ENCODE results near the gene TEX9.
A peak's percentile ranks its signal among the peaks of the same experiment; 100 is the strongest.

Gene TEX9

GRCh38 chr15:56425276-56425675, 60.0 kb downstream of the TEX9 start:
- H3K4me2 ChIP-seq (ENCODE audit: low read length), result no peak overlapping the region
- no peak overlapping the region for H3K27ac ChIP-seq (ENCODE audit: low read length)
- peaks cover 47% of the 10 kb centered on the region for H3K36me3 ChIP-seq (replicated peaks; ENCODE audit: low read depth, low read length)
- H4K20me1 ChIP-seq (ENCODE audit: insufficient read depth, low read length), result no peaks in the 10 kb centered on the region
- TF ChIP-seq EZH2phosphoT487 (IDR thresholded peaks at IDR 0.05; ENCODE audit: low read depth) (no peak), CTCF (IDR thresholded peaks at IDR 0.05; ENCODE audit: low read depth, low read length) (no peak)
- H3K4me3 ChIP-seq (ENCODE audit: low read length), result no peak overlapping the region
- H3K27me3 ChIP-seq (ENCODE audit: low read depth, low read length), result no peaks in the 10 kb centered on the region
- H2AFZ ChIP-seq (ENCODE audit: low read depth, low read length), result no peak overlapping the region
- H3K79me2 ChIP-seq (ENCODE audit: low read length), result no peaks in the 10 kb centered on the region
- H3K9me3 ChIP-seq (ENCODE audit: insufficient read depth, low read length), result peaks cover 9% of the 10 kb centered on the region; the same call in 1 of the 2 replicates
- no peak overlapping the region for H3K9ac ChIP-seq (ENCODE audit: low read length)
- H3K4me1 ChIP-seq (ENCODE audit: low read length), result no peaks in the 10 kb centered on the region

GRCh38 chr15:56425976-56426375, 60.8 kb downstream of the TEX9 start:
- no peak overlapping the region for H3K27ac ChIP-seq (ENCODE audit: low read length)
- H3K4me1 ChIP-seq (ENCODE audit: low read length), result no peaks in the 10 kb centered on the region
- peaks cover 49% of the 10 kb centered on the region for H3K36me3 ChIP-seq (replicated peaks; ENCODE audit: low read depth, low read length)
- H3K9ac ChIP-seq (ENCODE audit: low read length), result no peak overlapping the region
- no peaks in the 10 kb centered on the region for H3K79me2 ChIP-seq (ENCODE audit: low read length)
- H3K4me2 ChIP-seq (ENCODE audit: low read length), result no peak overlapping the region
- H2AFZ ChIP-seq (ENCODE audit: low read depth, low read length), result no peak overlapping the region
- TF ChIP-seq CTCF (IDR thresholded peaks at IDR 0.05; ENCODE audit: low read depth, low read length) (no peak), EZH2phosphoT487 (IDR thresholded peaks at IDR 0.05; ENCODE audit: low read depth) (no peak)
- peaks cover 9% of the 10 kb centered on the region; the same call in 1 of the 2 replicates for H3K9me3 ChIP-seq (ENCODE audit: insufficient read depth, low read length)
- H4K20me1 ChIP-seq (ENCODE audit: insufficient read depth, low read length), result no peaks in the 10 kb centered on the region
- H3K27me3 ChIP-seq (ENCODE audit: low read depth, low read length), result no peaks in the 10 kb centered on the region
- no peak overlapping the region for H3K4me3 ChIP-seq (ENCODE audit: low read length)

GRCh38 chr15:56428821-56429458, 63.7 kb downstream of the TEX9 start:
- Histone ChIP-seq H3K4me3 (ENCODE audit: low read length) (no peak overlapping the region), H3K4me1 (ENCODE audit: low read length) (no peaks in the 10 kb centered on the region), H3K4me2 (ENCODE audit: low read length) (no peak overlapping the region), H2AFZ (ENCODE audit: low read depth, low read length) (no peak overlapping the region), H3K27ac (ENCODE audit: low read length) (no peak overlapping the region), H3K36me3 (replicated peaks; ENCODE audit: low read depth, low read length) (peaks cover 45% of the 10 kb centered on the region), H4K20me1 (ENCODE audit: insufficient read depth, low read length) (no peaks in the 10 kb centered on the region), H3K27me3 (ENCODE audit: low read depth, low read length) (no peaks in the 10 kb centered on the region), H3K9ac (ENCODE audit: low read length) (no peak overlapping the region), H3K9me3 (ENCODE audit: insufficient read depth, low read length) (peaks cover 9% of the 10 kb centered on the region; the same call in 1 of the 2 replicates), H3K79me2 (ENCODE audit: low read length) (no peaks in the 10 kb centered on the region)
- TF ChIP-seq CTCF (IDR thresholded peaks at IDR 0.05; ENCODE audit: low read depth, low read length), result peak; percentile 74
- TF ChIP-seq EZH2phosphoT487 (IDR thresholded peaks at IDR 0.05; ENCODE audit: low read depth), result no peak

- no peak overlapping the region for H3K9ac ChIP-seq (ENCODE audit: low read length)
- H3K4me3 ChIP-seq (ENCODE audit: low read length), result no peak overlapping the region
- no peak overlapping the region for H2AFZ ChIP-seq (ENCODE audit: low read depth, low read length)
- no peaks in the 10 kb centered on the region for H3K27me3 ChIP-seq (ENCODE audit: low read depth, low read length)
- no peak for TF ChIP-seq EZH2phosphoT487 (IDR thresholded peaks at IDR 0.05; ENCODE audit: low read depth)
- TF ChIP-seq CTCF (IDR thresholded peaks at IDR 0.05; ENCODE audit: low read depth, low read length), result no peak
- no peaks in the 10 kb centered on the region for H3K79me2 ChIP-seq (ENCODE audit: low read length)
- peaks cover 19% of the 10 kb centered on the region for H3K36me3 ChIP-seq (replicated peaks; ENCODE audit: low read depth, low read length)
- H3K9me3 ChIP-seq (ENCODE audit: insufficient read depth, low read length), result no peaks in the 10 kb centered on the region
- H3K4me1 ChIP-seq (ENCODE audit: low read length), result no peaks in the 10 kb centered on the region
- H3K27ac ChIP-seq (ENCODE audit: low read length), result no peak overlapping the region
- H3K4me2 ChIP-seq (ENCODE audit: low read length), result no peak overlapping the region
- H4K20me1 ChIP-seq (ENCODE audit: insufficient read depth, low read length), result no peaks in the 10 kb centered on the region
Measured at GRCh38 chr15:56432304-56432703, 67.1 kb downstream of the TEX9 start.
